Skin of body (tissue), 2 donors: ENCODE results near the gene ZNF492. TPM values are rescaled to one million over a fixed set of nuclear protein-coding genes. Genes with fewer than 3 reads are reported as not detected.
A peak's percentile ranks its signal among the peaks of the same experiment; 100 is the strongest.

Experiments
- DNase-seq: peaks from one replicate; lab custom pipeline; 2025; lab: John Stamatoyannopoulos, UW
- total RNA-seq: library from RNA; depleted of rRNA; stranded (reverse); fragments of >200 nt; gene quantifications from one replicate; pipeline ENCODE4 v1.2.3, GENCODE V29; 2014

Gene ZNF492
- total RNA-seq, result 1.6 TPM

DNA sequence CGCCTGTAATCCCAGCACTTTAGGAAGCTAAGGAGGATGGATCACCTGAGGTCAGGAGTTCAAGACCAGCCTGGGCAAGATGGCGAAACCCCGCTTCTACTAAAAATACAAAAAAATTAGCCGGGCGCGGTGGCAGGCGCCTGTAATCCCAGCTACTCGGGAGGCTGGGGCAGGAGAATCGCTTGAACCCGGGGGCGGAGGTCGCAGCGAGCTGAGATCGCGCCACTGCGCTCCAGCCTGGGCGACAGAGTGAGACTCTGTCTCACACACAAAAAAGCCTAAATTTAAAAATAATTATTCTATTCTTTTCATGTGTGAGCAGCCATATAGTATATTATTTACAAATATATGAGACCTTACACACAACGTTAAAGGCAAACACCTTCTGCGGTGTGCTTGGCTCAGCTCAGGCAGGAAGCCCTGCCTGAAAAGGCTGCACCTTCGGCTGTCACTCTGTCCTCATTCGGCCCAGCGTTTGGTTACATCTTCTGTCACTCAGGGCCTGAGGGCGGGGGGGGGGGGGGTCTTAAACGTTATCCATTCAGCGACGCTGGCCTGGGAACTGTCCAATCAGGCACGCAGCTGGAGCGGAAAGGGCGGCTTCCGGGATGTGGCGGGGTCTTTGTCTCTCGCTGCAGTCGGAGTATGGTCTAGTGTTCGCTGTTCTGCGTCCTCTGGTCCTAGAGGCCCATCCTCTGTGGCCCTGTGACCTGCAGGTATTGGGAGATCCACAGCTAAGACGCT is at the start of gene ZNF492:
Gene ZNF492 (plus strand): TSS at position 619 of the 744 bp plus-strand sequence. CDS start 19,076 bp downstream, outside the sequence.
- DNase-seq, result peak; percentile 91

DNA sequence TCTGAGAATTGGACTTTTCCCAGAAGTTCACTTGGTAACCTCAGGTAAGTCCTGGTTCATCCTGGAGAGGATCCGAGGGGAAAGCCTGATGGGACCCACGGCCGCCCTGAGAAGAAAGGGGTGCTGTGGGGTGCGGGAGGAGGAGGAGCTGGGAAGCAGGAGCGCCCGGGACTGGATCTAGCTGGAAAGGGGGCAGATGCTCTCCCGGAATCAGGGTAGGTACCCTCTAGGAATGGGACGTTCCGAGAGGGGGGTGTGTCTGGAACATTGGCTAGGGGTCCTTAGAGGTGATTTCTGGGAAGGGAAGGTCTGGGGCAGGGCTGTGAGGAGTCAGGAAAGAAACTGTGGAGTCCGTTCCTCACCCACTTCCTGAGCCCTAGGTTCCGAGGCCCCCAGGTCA is 38.7 kb upstream of the ZNF492 start:
- DNase-seq, result no peak

DNA sequence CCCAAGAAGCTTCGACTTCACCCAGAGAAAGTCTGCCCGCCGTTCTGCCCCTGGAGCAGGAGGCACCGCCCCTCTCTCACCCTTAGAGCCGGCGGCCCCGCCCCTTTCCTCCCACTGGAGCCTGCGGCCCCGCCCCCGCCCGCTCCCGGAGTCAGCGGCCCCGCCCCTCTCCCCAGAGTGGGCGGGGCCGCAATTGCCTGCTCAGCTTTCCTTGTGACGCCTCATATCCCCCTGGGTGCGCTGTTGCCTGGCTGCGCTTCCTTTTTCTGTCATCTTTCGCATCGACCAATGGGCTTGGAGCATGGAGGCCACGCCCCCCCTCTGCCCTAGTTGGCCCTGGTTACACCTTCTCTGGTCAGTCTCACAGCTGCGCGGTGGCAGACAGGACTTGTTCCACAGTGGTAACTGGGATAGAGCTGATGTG is 38.2 kb upstream of the ZNF492 start:
- DNase-seq, result no peak

DNA sequence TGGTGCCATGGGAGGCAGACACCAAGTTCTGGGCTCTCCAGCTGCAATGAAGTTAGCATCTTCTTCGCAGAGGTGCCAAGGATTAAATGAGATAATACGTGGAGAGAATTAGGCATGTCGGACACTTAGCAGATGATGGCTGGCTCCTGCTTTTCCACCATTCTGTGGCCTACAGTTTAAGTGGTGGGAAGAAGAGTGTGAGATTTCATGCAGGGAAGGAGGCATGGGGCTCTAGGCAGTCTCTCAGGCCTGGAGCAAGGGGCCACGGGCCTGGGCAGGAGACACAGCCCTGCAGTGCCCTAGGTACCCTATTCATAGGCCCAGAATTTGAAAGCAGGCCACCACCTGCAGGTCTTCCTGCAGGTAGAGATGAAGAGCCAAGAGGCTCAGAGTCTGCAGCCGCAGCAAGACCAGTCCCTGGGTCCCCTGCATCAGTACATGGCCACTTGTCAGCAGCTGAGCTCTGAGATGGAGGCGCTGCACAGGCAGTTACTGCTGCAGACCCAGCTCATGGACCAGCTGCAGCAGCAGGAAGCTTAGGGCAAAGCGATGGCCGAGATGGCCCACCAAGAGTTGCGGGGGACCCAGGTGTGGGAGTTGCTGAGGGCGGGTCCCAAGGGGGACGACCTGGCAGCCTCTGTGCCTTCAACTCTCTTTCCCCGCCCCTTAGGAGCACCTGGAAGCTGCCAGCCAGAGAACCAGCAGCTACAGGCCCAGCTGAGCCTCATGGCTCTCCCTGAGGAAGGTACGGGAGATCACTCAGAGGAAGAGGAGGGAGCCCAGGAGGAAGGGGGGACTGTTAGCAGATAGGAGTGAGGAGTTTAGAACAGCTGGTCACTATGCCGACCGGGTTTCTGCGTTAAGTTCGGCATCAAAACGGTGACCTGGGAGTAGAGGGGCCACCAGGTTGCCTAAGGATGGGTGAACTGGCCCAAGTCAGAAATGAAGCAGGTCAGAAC is 33.2 kb upstream of the ZNF492 start:
- no peak for DNase-seq

DNA sequence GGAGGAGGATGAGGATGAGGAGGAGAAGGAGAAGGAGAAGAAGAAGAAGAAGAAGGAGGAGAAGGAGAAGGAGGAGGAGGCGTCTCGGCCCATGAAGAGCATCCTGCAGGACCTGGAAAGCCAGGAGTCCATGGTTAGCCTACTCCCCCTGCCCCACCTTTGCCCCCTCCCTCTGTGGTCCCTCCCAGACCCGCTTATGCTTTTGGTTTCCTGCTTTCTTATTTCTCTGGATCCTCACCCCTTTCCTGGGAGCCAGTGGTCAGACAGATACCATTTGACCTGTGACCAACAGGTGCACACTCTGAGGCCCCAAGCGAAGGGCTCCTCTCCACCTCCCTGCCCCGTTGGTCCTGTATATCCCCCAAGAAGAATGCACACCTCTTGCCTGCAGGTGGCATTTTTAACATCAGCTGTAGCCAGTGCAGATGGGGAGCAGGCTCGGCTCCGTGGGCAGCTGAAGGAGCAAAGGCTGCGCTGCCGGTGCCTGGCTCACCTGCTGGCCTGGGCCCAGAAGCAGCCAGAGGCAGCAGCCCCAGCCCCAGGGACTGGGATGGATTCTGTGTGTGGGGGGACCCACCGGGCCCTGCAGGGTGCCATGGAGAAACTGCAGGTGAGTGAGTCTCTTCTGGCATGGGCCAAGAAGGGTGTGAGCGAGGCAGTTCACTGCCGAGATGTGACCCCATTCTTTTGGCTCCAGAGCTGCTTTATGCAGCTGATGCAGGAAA is 32.1 kb upstream of the ZNF492 start:
- no peak for DNase-seq

DNA sequence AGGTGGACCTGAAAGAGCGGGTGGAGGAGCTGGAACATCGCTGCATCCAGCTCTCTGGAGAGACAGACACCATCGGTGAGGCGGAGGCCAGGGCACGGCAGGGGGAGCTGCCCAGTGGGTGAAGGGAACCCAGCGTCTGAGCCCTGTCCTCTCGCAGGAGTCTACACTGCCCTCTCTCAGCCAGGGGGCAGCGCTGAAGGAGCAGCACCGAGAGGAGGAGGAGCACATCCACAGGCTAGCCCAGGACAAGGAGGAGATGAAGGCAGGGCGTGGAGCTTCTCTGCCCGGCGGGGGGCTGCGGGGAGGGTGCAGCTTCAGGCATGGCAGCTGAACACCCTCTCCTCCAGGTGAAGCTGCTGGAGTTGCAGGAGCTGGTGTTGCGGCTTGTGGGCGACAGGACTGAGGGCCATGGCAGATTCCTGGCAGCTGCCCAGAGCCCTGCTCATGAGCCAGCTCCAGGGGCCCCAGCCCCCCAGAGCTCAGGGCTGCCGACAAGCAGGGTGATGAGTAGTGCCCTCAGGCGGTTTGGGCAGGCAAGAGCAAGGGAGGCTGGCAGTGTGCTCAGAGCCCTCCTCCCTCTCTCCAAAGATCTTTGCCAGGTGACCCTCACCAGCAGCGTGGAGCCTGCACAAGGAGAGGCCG is 31.4 kb upstream of the ZNF492 start:
- no peak for DNase-seq

DNA sequence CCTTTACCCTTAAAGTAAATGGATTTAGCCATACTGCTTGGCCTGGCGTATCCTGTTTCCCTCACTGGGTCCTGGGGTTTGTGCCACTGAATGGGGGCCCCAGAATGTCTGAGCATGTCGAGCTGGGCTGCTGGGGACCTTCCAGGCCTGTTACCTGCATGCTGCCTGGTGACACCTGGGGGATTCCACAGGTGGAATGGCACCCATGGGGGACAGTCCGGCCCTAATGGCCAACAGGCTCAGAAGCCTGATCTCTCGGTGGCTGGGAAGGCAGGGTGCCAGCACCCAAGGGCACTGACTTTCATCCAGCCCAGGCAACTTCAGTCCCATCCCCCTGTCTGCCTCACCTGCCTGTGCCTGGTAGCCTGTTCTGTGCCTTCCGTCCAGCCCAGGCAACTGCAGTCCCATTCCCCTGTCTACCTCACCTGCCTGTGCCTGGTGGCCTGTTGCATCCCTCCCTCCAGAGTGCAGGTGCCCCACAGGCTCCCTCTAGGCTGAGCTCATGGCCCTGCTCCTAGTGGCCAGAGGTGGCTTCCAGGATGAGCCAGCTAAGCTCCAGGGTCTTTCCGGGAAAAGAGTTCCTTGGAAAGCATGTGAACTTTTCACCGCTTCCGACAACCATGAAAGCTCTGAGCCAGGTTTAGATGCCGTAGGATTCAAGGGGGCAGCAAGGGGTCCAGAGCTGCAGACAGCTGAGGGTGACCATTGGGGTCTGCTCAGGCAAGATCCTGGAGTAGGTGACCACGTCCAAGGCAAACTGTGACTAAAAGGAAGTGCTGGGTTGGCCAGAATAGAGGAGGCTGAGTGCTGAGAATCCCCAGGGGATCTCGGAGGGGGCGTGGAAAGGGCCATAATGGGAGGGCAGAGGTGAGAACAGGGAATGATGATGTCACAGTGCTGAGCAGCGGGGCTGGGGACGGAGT is 30.3 kb upstream of the ZNF492 start:
- DNase-seq, result no peak

DNA sequence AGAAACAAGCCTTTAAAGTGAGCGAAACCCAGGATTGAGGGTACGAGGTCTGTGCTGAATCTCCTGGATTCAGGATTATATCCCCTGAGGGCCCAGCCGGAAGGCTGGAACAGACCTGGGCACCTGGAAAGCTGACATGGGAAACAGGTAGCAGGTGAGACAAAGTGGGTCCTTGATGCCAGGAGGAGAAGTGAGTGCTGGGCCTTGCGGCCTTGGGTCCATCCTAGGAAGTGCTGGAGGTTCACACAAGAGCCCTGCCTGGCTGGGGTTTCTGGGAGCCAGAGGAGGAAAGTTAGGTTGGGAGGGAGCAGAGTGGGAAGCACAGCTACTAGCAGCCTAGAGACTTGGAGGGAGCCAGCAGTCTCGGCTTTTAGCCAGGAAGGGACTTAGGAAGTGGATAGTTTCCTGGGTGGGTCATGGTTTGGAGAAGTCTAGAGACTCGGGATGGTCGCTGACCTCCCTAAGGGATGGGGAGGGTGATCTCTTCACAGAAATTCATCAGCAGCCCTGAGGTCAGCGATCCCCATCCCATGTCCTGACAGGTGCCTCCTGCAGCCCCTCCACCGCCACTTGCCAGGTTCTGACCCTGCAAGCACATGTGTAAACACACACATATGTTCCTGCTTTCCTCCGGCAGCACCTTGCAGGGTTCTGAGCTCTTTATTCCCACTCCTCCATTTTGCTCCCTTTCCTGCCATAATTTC is 29.4 kb upstream of the ZNF492 start:
- DNase-seq, result no peak

DNA sequence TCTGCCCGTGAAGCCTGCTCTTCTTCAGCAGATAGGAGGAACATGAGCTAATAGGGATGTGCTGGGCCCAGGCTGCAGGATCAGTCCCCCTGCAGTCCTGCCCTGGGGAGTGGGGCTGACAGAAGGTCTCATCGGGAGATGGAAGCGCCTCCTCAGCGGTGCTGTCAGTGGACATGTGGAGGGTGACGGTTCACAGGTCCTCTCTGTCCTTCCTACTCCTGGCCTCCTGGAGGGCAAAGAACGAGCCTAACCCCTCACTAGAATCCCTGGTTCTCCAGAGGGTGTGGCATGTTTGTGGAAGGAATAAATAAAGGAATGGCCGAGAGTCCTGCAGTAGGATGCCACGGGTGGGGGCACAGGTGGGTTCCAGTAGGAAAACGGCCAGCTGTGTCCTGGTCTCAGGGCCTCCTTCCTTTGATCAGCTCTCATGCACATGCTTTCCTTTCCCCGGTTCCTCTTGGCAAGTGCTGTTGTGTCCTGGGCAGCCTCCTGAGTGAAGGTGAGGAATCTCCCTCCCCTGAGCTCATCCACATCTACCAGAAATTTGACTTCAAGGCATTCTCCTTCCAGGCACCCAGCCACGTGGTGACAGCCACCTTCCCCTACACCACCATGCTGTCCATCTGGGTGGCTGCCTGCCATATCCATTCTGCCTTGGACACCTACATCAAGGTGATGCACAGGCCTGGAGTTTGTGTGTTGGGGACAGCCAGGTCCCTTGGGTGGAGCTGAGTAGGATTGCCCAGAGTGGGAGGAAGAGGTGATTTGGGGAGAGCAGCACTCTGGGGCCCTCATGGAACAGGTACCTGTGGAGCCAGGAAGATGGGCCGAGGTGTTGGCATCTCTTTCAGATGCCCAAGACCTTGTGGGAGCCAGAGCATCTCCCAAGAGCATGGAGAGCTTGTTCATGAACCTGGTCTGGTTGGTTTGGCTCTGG is 28.6 kb upstream of the ZNF492 start:
- DNase-seq, result no peak

DNA sequence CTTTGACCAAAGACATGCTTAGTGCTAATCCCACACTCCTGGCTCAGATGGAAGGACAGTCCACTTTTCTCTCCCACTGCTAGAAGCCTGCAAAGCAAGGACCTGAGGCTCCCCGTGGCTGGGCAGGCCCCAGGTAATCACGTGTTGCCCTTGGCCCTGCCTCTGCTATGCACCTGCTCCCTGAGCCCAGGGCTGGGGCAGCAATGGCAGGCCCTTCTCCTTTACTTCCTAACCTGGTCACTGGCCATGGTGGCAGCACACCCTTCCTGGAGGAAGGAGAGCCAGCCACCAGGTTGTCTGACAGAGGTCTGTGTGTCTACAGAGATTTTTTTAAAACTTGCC is 27.9 kb upstream of the ZNF492 start:
- DNase-seq, result no peak

DNA sequence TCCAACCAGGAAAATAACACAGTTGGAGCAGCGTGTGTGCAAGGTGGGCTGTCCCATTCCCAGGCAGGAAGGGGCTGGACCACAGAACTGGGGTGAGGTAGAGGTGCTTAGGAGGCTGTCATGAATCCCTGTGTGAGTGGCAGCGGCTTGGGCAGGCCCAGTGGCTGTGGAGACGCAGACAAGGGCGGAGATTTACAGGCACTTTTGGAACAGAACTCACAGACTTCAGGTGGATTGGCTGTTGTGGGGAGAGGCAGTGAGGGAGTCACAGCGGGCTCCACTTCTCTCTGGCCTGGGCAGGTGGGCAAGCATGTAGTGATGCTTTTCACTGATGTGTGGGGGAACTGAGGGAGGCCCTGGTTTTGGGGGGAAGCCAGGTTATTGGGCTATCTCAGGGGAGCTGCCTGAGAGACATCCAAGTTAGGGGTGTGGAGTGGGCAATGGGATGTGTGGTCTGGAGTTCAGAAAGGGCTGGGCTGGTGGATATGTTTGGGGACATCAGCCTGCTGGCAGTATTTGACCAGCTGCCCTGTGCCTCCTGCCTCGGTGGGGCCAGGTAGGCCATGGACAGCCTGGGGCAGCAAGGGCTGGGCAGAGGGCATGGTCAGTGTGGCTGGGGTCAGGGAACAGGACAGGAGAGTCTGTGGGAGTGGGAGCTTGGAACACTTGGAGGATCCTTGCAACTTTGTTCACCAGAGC is 27.0 kb upstream of the ZNF492 start:
- DNase-seq, result no peak

DNA sequence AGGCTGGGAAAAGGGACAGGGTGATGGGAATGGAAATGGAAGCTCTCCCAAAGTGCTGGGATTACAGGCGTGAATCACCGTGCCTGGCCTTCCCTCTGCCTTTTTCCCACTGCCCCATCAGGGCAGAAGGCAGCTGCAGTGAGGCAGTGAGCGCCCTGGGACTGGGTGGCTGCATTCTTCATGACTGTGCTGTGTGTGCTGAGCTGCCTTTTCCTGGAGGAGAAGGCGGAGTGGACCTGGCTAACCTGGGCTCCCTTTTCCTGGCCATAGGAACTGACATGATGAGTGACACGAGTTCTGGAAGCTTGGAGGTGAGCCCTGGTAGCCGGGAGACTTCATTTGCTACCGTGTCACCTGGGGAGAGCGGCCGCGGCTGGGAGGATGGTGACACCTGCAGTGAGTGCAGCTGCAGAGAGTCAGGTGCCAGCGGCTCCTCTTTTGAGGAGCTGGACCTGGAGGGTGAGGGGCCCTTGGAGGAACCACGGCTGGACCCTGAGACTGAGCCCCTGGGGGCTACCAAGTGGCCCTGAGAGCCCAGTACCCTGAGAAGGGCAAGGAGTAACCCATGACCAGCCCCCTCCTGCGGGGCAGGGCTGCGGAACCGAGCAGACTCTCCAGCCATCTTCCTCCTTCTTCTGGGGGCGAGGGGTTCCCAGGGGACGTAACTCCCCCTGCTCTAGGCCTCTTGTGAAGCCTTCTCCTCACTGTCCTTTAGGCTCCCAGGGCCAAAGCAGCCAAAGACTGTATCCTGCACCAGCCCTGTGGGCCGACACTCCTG is 26.3 kb upstream of the ZNF492 start:
- DNase-seq, result no peak

DNA sequence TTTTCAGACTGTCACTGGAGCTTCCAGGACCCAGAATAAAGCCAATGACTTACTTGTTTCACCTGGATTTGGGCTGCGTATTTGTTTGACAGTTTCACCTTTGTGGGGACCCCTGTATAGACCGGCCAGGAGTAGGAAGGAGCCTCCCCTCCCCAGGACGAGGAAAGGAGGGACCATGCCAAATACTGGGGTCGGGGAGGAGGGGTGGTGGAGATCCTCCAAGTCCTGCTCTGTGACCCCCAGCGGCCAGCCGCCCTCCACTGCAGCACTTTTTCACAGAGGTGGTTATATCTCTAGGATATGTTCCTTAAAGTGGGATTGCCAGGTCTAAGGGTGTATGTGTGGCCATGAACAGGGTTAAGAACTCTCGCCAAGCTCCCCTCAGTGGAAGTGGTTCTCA is 25.7 kb upstream of the ZNF492 start:
- no peak for DNase-seq

DNA sequence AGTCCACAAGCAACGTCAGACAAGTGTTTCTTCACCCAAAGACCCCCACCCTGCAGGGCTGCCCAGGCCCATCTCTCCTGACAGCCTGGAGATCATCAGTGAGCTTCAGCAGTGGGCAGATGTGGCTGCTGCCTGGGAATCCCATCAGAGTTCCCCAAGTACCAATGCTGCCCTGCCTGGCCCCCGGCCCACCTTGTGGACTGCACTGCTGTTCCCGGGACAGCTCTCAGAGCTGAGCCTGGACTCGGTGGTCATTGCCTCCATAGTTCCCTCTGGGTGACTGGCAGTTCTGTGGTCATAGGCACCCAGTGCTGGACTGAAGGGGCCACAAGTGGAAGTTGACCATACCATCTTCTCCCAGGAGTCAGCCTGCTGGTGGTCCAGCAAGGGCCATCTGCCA is 24.5 kb upstream of the ZNF492 start:
- no peak for DNase-seq

DNA sequence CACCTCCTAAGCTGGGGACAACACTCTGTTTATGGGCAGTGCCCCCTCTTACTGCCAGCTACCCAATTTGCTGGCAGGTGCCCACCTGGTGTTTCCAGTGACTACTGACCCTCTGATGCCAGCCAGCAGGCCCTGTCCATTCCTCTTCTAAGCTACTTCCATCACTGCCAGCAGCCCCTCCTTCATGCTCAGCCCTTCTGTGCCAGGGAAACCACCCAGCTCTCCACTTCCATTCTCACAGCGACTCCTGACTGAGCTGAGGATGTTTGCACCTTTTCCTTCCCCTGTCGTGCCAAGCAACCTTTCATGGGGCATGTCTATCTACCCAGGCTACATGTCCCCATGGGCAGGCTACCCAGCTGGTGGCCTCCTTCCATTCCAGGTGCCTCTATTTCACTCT is 24.0 kb upstream of the ZNF492 start:
- no peak for DNase-seq

DNA sequence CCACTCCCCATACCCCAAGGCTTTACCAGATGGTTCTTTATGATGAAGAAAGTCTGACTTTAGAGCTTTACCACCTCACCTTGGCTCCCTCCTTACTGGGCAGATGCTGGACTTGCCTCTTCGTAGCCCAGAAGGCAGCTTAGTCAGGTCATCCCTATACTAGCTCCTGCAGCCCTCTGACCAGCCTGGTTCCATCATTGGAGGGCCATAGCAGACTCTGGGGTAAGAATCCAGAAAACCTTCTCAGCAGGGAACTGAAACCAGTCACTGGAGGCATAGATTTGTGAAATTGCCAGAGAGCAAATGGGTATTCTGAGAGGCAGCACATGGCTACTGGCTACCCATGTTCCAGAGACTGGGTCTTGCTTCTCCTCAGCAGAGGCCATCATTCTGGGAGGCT is 21.8 kb upstream of the ZNF492 start:
- no peak for DNase-seq

DNA sequence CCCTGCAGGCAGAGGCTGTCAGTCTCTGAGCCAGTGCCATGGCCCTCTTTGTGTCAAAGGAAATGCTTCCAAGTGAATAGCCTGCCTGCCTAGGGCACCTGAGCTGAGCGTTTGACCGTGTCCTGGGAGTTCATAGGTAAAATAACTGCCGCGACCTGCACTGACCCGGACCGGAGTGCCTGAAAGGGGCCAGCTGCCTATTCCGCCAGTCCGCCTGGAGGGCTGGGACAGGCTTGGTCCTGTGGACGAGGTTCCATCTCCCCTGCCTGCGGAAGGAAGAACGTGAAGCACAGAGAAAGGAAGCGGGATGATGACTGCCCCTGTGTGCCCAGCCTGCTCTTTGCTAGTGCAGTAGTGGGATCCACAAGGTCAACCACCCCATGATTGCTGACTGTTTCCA is 17.5 kb upstream of the ZNF492 start:
- DNase-seq, result no peak
